ELF-1 (cell line): Measurements from ENCODE around the gene CCDC68.

Experiments used
- DNase-seq: peaks from one replicate; pipeline ENCODE4 v3.0.0-alpha.2; 2016; ENCODE audit warnings: low read depth, low spot score

Gene CCDC68, protein sequence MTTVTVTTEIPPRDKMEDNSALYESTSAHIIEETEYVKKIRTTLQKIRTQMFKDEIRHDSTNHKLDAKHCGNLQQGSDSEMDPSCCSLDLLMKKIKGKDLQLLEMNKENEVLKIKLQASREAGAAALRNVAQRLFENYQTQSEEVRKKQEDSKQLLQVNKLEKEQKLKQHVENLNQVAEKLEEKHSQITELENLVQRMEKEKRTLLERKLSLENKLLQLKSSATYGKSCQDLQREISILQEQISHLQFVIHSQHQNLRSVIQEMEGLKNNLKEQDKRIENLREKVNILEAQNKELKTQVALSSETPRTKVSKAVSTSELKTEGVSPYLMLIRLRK

GRCh38 chr18:54958704-54959625, at the start of gene CCDC68:
Gene CCDC68 (minus strand): TSS chr18:54959461. CDS start chr18:54942791, 16,670 bp downstream.
- DNase-seq = peak; percentile 64

DNA sequence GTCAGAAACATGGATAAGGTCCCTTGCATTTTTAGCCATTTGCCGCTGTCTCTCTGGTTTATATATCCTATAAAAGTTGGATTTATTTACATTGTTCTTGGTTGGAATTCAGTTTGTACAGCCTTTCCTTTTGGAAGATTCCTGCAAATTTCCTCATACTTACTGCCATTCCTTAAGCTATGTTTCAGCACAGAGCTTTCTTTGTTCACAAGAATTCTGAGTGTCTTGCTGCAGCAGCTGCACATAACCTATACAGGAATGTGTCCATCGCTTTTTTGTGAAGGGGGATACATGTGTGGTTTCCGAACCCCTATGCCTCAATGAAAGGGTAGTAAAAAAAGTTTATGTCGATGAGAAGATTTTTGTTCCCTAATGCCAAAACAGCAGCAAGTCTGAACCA, 48.3 kb upstream of the CCDC68 start:
- DNase-seq = no peak

DNA sequence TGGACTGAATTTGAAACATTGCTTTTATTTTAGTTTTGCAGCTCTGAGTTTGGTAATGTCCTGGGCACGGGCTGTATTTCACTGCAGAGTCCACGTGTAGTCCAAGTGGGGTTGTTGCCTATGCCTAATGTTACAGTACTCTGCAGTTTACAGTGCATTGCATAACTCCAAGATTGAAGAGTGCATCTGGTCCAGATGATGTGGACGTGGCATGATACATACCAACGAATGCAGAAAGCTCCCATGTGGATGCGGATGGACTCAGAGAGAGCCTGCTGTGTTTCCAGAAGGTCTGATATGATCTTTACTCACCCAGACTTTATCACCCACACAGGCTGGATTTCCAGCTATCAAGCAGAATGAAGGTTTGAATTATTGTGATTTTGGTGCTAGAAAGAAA, 44.4 kb upstream of the CCDC68 start:
- no peak for DNase-seq

- no peak for DNase-seq
Observed at GRCh38 chr18:55002261-55002660, 43.0 kb upstream of the CCDC68 start.

GRCh38 chr18:55001394-55002024, 42.2 kb upstream of the CCDC68 start:
- DNase-seq = no peak

DNA sequence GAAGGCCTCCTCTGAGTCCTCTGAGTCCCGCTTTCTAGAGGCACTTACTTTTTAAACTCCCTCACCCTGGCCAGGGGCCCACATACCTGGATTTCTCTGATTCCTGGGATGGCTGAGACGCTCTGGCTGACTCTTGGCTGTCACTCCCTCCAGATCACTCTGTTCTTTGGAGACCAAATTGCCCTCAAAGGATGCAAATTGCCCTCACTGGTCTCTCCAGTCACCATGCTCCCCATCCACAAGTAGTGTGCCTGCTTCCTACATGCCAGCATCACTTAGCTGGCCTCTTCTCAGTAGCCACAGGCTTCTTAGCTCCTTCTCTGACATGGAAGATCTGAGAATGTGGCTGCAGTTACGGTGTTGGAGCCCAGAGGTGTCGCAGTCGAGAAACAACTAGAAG, 41.3 kb upstream of the CCDC68 start:
- DNase-seq = no peak

DNA sequence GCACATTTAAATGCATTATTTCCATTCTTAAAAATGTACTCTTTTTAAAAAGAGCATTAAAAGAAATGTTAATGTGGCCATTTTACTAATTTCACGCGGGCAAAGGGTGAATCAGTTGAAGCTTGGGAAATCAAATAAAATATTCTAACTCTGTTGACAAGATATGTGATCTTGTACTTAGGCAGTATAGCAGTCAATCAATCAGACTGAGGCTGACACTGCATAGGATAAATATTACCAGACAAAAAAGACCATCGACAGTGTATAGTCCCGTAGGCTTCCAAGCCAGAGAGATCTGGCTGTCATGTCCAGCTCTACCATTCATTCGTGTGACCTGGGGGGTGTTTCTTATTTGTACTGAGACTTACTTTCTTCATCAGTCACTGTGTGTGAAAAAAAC, 39.8 kb upstream of the CCDC68 start:
- DNase-seq = no peak

- DNase-seq = no peak
Observed at GRCh38 chr18:54995421-54996143, 36.3 kb upstream of the CCDC68 start.

DNA sequence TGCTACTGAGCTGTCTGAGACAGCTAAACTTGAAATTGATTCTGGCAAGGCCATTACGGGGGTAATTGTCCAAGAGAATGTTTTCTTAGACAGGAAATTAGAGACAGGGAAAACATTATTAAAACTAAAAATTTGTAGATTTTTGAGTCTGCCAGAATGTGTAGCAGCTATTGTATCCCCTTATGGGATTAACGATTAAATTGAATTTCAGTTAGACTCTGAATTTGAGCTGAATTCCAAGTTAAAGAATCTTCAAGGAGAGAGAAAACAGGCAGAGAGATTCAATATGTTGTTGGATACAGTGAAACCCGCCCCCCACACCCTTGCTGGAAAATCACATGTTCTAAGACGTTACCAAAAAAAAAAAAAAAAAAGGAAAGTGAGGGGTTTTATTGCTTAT, 32.7 kb upstream of the CCDC68 start:
- DNase-seq = no peak

DNA sequence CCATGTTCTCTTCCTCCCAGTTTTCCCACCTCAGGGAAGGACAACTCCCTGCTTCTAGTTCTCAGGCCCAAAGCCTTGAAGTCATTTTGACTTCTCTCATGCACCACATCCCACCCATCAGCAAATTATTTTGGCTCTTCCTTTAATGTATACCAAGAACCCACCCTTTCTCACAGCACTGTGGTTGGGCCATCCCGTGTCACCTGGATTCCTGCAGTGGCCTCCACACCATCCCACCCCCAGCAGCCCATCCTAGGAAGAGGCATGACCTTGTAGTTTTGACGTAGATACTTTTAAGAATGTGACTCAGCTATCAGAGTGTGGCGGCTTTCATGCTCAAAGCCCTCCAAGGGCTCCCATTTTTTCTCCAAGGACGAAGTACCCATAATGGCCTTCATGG, 25.6 kb upstream of the CCDC68 start:
- no peak for DNase-seq

GRCh38 chr18:54983791-54984190, 24.5 kb upstream of the CCDC68 start:
- DNase-seq = no peak

- no peak for DNase-seq
Observed at GRCh38 chr18:54983041-54983686, 23.9 kb upstream of the CCDC68 start.

DNA sequence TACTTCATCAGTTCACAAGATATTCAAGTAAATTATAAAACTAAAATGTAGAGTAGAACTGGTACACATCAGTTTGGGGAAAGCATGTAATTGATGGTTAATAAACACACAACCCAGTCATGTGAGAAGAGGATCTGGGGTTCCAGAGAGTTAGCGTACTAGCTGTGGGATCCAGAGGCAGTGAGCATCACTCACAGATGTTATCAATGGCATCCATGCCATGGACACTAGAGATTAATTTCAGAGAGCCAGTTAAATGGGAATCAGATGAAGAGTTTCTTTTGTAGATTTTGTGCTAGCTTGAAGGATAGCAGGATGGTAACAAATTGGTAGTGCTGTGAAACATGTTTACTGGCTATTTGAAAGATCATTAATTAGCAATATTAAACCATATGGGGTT, 21.8 kb upstream of the CCDC68 start:
- DNase-seq = no peak

- DNase-seq = no peak
Observed at GRCh38 chr18:54975598-54975997, 16.3 kb upstream of the CCDC68 start.

DNA sequence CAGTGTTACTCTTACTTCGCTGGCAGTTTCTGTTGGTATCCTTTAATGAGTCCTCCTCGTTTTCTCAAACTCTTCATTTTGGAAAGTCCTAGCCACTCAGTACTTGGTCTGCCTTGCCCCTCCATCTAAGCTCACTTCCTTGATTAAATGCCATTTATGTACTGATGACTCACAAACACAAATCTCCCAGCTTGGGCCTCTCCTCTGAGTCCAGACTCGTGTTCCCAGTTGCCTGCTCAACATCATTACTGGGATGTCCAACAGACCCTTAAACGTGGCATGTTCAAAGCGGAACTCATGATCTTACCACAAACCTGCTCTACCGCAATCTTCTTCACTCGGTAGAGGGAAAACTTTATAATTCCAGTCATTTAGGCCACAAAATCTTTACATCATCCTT, 13.8 kb upstream of the CCDC68 start:
- DNase-seq = no peak

GRCh38 chr18:54968807-54969206, 9.5 kb upstream of the CCDC68 start:
- DNase-seq = no peak

GRCh38 chr18:54968237-54968636, 9.0 kb upstream of the CCDC68 start:
- peak; percentile 3 for DNase-seq

GRCh38 chr18:54967786-54968185, 8.5 kb upstream of the CCDC68 start:
- no peak for DNase-seq

GRCh38 chr18:54964741-54965140, 5.5 kb upstream of the CCDC68 start:
- DNase-seq = no peak

DNA sequence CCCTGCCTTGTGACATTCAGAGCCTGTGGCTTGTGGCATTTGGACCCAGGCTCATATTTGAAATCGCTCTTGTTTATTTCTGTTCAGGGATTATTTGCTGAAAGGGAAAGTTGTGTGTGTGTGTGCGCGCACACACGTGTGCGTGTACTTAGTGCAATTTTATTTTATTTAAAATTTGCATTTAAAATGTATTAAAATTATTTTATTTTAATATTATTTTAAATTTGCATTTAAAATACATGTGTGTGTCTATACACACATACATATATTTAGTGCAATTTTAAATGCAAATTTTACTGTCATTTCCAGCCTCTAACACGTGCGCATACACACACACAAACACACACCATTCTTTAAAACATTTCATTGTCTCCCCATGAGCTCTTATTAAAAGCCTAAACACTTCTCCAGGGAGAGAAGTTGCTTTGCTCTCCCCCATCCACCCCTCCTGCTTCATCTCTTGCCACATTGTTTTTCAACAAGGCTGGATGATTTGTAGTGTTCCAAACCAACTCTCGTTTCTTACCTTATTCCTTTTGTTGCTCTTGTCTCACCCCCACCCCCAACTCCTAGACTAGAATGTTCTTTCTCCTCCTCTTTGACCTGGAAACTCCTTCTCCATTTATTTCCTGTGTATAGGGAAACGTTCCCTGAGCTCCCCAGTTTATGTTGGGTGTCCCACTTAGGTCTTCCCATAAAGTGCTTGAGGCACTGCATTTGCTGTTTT, 3.8 kb upstream of the CCDC68 start:
- no peak for DNase-seq

GRCh38 chr18:54961868-54962267, 2.6 kb upstream of the CCDC68 start:
- no peak for DNase-seq
